Ovary (tissue), 9 donors: Measurements from ENCODE around the gene AFF2. TPM values are rescaled to one million over a fixed set of nuclear protein-coding genes. Genes with fewer than 3 reads are reported as not detected.

Source experiments
- DNase-seq, 5 donors: peaks; one replicate each; pipeline ENCODE4 v3.0.0-alpha.2; 2019 to 2020
- H3K27ac ChIP-seq, 2 donors: fragments of 200-600 bp; one replicate each; pipeline versions ENCODE4 v1.5.1 to v1.8.0; 2019 to 2022
- H3K27me3 ChIP-seq: fragments of 200-600 bp; one replicate; pipeline ENCODE4 v1.8.0; 2022
- H3K36me3 ChIP-seq: fragments of 200-600 bp; sonication (generic); one replicate; pipeline ENCODE4 v1.5.1; 2019
- H3K4me1 ChIP-seq: one replicate; pipeline ENCODE4 v1.8.1; 2013; ENCODE audit warnings: mild to moderate bottlenecking, moderate library complexity; ENCODE audit not compliant: insufficient read depth
- H3K4me3 ChIP-seq: fragments of 200-600 bp; sonication (generic); one replicate; pipeline ENCODE4 v1.5.1; 2017
- H3K9me3 ChIP-seq, 2 donors: fragments of 200-600 bp in 1 of 2; sonication (generic) in 1 of 2; one replicate each; pipeline versions ENCODE4 v1.5.1 to v1.8.1; 2013 to 2019; ENCODE audit warnings: mild to moderate bottlenecking in 1 of 2, moderate library complexity in 1 of 2
- EP300 ChIP-seq: sonication (generic); formaldehyde crosslinking; IDR thresholded peaks from one replicate; pipeline ENCODE4 v1.6.1; 2017; ENCODE audit warnings: antibody characterized with exemption
- POLR2A ChIP-seq: fragments of 450-650 bp; IDR thresholded peaks from one replicate; pipeline ENCODE4 v1.6.1; 2017; ENCODE audit warnings: antibody characterized with exemption, mild to moderate bottlenecking, moderate library complexity
- WGBS, 3 donors: extraction: QIAGEN DNeasy Blood & Tissue Kit in 1 of 3; methylation state at CpG; one replicate each; pipeline versions ENCODE4 v1.1.5 to v1.1.7; 2013 to 2017; 5-methylcytosine and 5-hydroxymethylcytosine counted together
- intact Hi-C, 4 donors: fragments of 100-400 bp; cut with DNase I; formaldehyde crosslinking; loops; one replicate each; pipeline versions ENCODE4 v1.11.0 to v1.15.1; 2022 to 2023
- polyA plus RNA-seq, 2 donors: library from polyadenylated mRNA; stranded (reverse); fragments of 200-250 nt in 1 of 2; fragments of 350-450 nt in 1 of 2; fragmentation: Illumina TruSeq in 1 of 2; extraction: RNeasy Lipid Tissue Mini Kit (QIAGEN cat#74804) in 1 of 2; gene quantifications; one replicate each; pipeline ENCODE4 v1.2.3, GENCODE V29; 2013 to 2014
- total RNA-seq, 7 donors: library from RNA; depleted of rRNA in 2 of 7; stranded (reverse); fragments of >200 nt in 2 of 7; fragmentation: NEBNext Ultra II Directional in 3 of 7; extraction: Animal tissue kit (Norgen Biotek cat#: 25700) in 3 of 7; gene quantifications; one replicate each; pipeline versions ENCODE4 v1.1.0 to v1.2.4, GENCODE V29; 2016 to 2023
- TF ChIP-seq, protein P1 (sequence below), 3 donors: fragments of 450-650 bp in 2 of 3; fragments of 200-600 bp in 1 of 3; IDR thresholded peaks; one replicate each; pipeline versions ENCODE4 v1.5.1 to v1.8.0; 2016 to 2022; ENCODE audit warnings: antibody characterized with exemption in 3 of 3, mild to moderate bottlenecking in 1 of 3
- donor health status: DM: no; HTN: no; CAD: no; lungs with moderate emphysema.
- donor health status: DM: no; HTN: no; CAD: no.
- donor health status: Bipolar disorder and iron deficiency.
- donor health status: DM: yes; HTN: yes; CAD: no.
- donor health status: DM: no; HTN: no; CAD: no.
- donor health status: DM: yes; HTN: yes; CAD: no.

The AFF2 gene
- total and polyA plus RNA-seq, 9 donors = 1.3 to 12.3 (median 4.6) TPM

DNA sequence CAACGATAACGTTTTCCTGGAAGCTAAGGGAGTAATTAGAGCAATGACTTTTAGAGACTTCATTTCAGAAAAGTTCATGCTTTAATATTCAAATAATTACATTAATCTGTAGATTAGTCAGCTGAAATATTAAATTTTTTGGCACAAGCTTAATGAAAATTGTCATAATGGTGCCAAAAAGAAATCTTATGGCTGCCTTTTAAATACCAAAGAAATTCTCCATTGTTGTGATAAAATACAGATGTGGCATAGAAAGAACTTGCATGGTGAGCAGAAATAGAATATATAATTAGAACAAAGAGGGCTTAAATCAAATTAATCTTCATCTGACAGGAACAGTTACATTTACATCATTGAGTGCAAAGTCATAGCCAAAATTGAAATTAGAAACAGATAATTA, 263.5 kb downstream of the AFF2 start:
- intact Hi-C loops = no loop called here
- no peak overlapping the region for H3K27ac ChIP-seq
- 30 to 46% (median 38%) methylated on average over 2 of the region's 2 CpGs for WGBS, 3 donors
- no peaks in the 10 kb centered on the region for H3K27me3 ChIP-seq
- no peaks in the 10 kb centered on the region for H3K36me3 ChIP-seq
- H3K4me3 ChIP-seq = no peak overlapping the region
- no peak for DNase-seq
- no peaks in the 10 kb centered on the region for H3K4me1 ChIP-seq
- H3K9me3 ChIP-seq = no peaks in the 10 kb centered on the region
- TF ChIP-seq POLR2A (no peak), EP300 (no peak)
- TF ChIP-seq, protein P1, sequence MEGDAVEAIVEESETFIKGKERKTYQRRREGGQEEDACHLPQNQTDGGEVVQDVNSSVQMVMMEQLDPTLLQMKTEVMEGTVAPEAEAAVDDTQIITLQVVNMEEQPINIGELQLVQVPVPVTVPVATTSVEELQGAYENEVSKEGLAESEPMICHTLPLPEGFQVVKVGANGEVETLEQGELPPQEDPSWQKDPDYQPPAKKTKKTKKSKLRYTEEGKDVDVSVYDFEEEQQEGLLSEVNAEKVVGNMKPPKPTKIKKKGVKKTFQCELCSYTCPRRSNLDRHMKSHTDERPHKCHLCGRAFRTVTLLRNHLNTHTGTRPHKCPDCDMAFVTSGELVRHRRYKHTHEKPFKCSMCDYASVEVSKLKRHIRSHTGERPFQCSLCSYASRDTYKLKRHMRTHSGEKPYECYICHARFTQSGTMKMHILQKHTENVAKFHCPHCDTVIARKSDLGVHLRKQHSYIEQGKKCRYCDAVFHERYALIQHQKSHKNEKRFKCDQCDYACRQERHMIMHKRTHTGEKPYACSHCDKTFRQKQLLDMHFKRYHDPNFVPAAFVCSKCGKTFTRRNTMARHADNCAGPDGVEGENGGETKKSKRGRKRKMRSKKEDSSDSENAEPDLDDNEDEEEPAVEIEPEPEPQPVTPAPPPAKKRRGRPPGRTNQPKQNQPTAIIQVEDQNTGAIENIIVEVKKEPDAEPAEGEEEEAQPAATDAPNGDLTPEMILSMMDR (IDR thresholded peaks at IDR 0.05) = no peak

GRCh38 chrX:148768296-148768695, 267.9 kb downstream of the AFF2 start:
- intact Hi-C loops = no loop called here
- H3K36me3 ChIP-seq = no peaks in the 10 kb centered on the region
- whole genome bisulfite sequencing, 3 donors = 62 to 73% (median 67%) methylated on average over 3 of the region's 3 CpGs
- H3K4me1 ChIP-seq = no peaks in the 10 kb centered on the region
- H3K4me3 ChIP-seq = no peak overlapping the region
- TF ChIP-seq POLR2A = no peak
- no peak for DNase-seq
- no peaks in the 10 kb centered on the region for H3K9me3 ChIP-seq
- H3K27me3 ChIP-seq = no peaks in the 10 kb centered on the region
- H3K27ac ChIP-seq = no peak overlapping the region

- Histone ChIP-seq H3K27me3 (no peaks in the 10 kb centered on the region), H3K36me3 (no peaks in the 10 kb centered on the region), H3K27ac (no peak overlapping the region), H3K9me3 (no peaks in the 10 kb centered on the region), H3K4me1 (no peaks in the 10 kb centered on the region), H3K4me3 (no peak overlapping the region)
- DNase-seq = no peak
- TF ChIP-seq, protein P1 (IDR thresholded peaks at IDR 0.05) = no peak
- TF ChIP-seq POLR2A (no peak), EP300 (no peak)
- intact Hi-C loops = no loop called here
Measured at GRCh38 chrX:148771440-148771839, 271.0 kb downstream of the AFF2 start.

GRCh38 chrX:148774276-148774675, 273.9 kb downstream of the AFF2 start:
- Histone ChIP-seq H3K9me3 (no peaks in the 10 kb centered on the region), H3K36me3 (no peaks in the 10 kb centered on the region), H3K4me1 (no peaks in the 10 kb centered on the region), H3K4me3 (no peak overlapping the region), H3K27me3 (no peaks in the 10 kb centered on the region), H3K27ac (no peak overlapping the region)
- no peak for DNase-seq
- 67 to 76% (median 72%) methylated on average over 4 of the region's 4 CpGs for WGBS, 3 donors
- intact Hi-C loops = no loop called here
- TF ChIP-seq POLR2A (no peak), EP300 (no peak)
- TF ChIP-seq, protein P1 (IDR thresholded peaks at IDR 0.05) = no peak

DNA sequence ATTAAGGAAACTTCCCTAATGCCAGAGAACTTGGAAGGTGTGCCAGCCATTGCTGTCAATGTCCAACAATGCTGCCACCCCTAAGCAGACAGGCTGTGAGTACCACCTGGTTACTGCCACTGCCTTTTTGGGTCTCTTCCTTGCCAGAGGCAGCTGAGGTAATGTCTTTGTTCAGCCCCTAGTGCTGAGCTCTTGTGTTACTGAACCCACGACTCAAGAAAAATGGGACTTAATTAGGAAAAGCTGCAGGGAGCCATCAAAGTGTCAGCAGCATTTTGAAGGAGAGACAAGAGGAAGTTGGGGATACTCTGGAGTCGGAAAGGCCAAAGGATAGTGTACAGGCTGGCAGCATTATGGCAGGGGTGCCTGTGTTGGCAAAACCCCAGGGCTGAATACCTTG, 283.7 kb downstream of the AFF2 start:
- intact Hi-C loops = no loop called here
- TF ChIP-seq POLR2A (no peak), EP300 (no peak)
- TF ChIP-seq, protein P1 (IDR thresholded peaks at IDR 0.05) = no peak
- WGBS, 3 donors = 61 to 67% (median 63%) methylated on average over 2 of the region's 2 CpGs
- H3K36me3 ChIP-seq = no peaks in the 10 kb centered on the region
- no peaks in the 10 kb centered on the region for H3K9me3 ChIP-seq
- no peak overlapping the region for H3K4me3 ChIP-seq
- H3K27ac ChIP-seq = no peak overlapping the region
- no peaks in the 10 kb centered on the region for H3K4me1 ChIP-seq
- DNase-seq = no peak
- no peaks in the 10 kb centered on the region for H3K27me3 ChIP-seq
